GM23338 (cell line): Measurements from ENCODE around the gene TAS2R19.

Experiments
- CREB1 ChIP-seq: fragments of 250-450 bp; sonication (Bioruptor Pico); IDR thresholded peaks from 2 replicates; pipeline ENCODE4 v1.5.0; 2020; ENCODE audit warnings: low read depth, mild to moderate bottlenecking, moderate library complexity
- EZH2 ChIP-seq: fragments of 200-600 bp; sonication (generic); IDR thresholded peaks from one replicate; pipeline ENCODE4 v1.8.0; 2017; ENCODE audit warnings: antibody characterized with exemption, mild to moderate bottlenecking, low read depth; ENCODE audit not compliant: unreplicated experiment
- EZH2phosphoT487 ChIP-seq: fragments of 200-600 bp; sonication (generic); IDR thresholded peaks from one replicate; pipeline ENCODE4 v1.8.1; 2018; ENCODE audit warnings: antibody characterized with exemption; ENCODE audit not compliant: unreplicated experiment
- JUNB ChIP-seq: IDR thresholded peaks from one replicate; pipeline ENCODE4 v1.6.1; 2016; ENCODE audit warnings: antibody characterized with exemption; ENCODE audit not compliant: unreplicated experiment
- NANOG ChIP-seq: IDR thresholded peaks from 2 replicates; pipeline ENCODE4 v1.6.1; 2016; ENCODE audit warnings: antibody characterized with exemption, borderline replicate concordance
- POLR2AphosphoS5 ChIP-seq: IDR thresholded peaks from 2 replicates; pipeline ENCODE4 v1.6.1; 2016; ENCODE audit warnings: antibody characterized with exemption, low read depth
- STAT1 ChIP-seq: IDR thresholded peaks from one replicate; pipeline ENCODE4 v1.6.1; 2016; ENCODE audit warnings: antibody characterized with exemption; ENCODE audit not compliant: unreplicated experiment
- ZNF114 ChIP-seq: fragments of 250-450 bp; sonication (Bioruptor Pico); IDR thresholded peaks from 2 replicates; pipeline ENCODE4 v1.5.0; 2020; ENCODE audit warnings: mild to moderate bottlenecking, moderate library complexity
- ZNF331 ChIP-seq: fragments of 250-450 bp; sonication (Bioruptor Pico); IDR thresholded peaks from 2 replicates; pipeline ENCODE4 v1.5.0; 2020; ENCODE audit warnings: low read depth, mild to moderate bottlenecking, moderate library complexity
- TF ChIP-seq, protein P1 (sequence below), 2 experiments: fragments of 200-600 bp in 1 of 2; sonication (generic) in 1 of 2; conservative IDR thresholded peaks; 2 replicates each; pipeline versions ENCODE4 v1.5.1 to v1.6.1; 2016 to 2017; ENCODE audit warnings: antibody characterized with exemption in 2 of 2, low read depth in 2 of 2, mild to moderate bottlenecking in 2 of 2, moderate library complexity in 1 of 2
- TF ChIP-seq, protein P2 (sequence below): fragments of 250-450 bp; sonication (Bioruptor Pico); IDR thresholded peaks from 2 replicates; pipeline ENCODE4 v1.5.0; 2020; ENCODE audit warnings: mild to moderate bottlenecking, moderate library complexity
- TF ChIP-seq, protein P3 (sequence below): IDR thresholded peaks from one replicate; pipeline ENCODE4 v1.6.1; 2018; ENCODE audit warnings: antibody characterized with exemption; ENCODE audit not compliant: unreplicated experiment
- TF ChIP-seq, protein P4 (sequence below): IDR thresholded peaks from 2 replicates; pipeline ENCODE4 v1.6.1; 2016; ENCODE audit warnings: antibody characterized with exemption

DNA sequence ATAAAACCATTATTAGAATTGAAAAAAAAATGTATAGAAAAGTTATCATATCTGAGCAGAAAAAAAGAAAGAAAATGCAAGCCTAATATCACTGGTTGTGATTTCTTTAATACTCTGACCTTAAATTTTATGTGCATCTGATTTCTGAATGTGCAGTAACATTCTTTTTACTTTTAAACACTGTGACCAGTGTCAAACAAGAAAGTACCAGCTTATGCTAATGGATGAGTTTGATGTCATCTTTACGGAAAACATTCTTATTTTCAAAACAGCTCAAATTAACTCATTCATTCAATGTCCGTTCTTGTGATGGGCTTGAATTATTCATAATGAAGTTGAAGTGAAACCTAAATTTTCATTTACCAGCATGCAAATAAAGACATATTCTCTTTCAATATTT, 35.6 kb downstream of the TAS2R19 start, which contains the start of gene TAS2R50:
- TF ChIP-seq, protein P1, sequence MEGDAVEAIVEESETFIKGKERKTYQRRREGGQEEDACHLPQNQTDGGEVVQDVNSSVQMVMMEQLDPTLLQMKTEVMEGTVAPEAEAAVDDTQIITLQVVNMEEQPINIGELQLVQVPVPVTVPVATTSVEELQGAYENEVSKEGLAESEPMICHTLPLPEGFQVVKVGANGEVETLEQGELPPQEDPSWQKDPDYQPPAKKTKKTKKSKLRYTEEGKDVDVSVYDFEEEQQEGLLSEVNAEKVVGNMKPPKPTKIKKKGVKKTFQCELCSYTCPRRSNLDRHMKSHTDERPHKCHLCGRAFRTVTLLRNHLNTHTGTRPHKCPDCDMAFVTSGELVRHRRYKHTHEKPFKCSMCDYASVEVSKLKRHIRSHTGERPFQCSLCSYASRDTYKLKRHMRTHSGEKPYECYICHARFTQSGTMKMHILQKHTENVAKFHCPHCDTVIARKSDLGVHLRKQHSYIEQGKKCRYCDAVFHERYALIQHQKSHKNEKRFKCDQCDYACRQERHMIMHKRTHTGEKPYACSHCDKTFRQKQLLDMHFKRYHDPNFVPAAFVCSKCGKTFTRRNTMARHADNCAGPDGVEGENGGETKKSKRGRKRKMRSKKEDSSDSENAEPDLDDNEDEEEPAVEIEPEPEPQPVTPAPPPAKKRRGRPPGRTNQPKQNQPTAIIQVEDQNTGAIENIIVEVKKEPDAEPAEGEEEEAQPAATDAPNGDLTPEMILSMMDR (conservative IDR thresholded peaks at IDR 0.05; ENCODE audit: low read depth in 2 of 2), result no peak
- TF ChIP-seq POLR2AphosphoS5 (no peak), EZH2 (no peak), EZH2phosphoT487 (no peak), JUNB (no peak), ZNF114 (no peak), CREB1 (CRISPR knock-in tag) (no peak), STAT1 (no peak), ZNF331 (CRISPR knock-in tag) (no peak), NANOG (no peak)
- TF ChIP-seq, protein P2, sequence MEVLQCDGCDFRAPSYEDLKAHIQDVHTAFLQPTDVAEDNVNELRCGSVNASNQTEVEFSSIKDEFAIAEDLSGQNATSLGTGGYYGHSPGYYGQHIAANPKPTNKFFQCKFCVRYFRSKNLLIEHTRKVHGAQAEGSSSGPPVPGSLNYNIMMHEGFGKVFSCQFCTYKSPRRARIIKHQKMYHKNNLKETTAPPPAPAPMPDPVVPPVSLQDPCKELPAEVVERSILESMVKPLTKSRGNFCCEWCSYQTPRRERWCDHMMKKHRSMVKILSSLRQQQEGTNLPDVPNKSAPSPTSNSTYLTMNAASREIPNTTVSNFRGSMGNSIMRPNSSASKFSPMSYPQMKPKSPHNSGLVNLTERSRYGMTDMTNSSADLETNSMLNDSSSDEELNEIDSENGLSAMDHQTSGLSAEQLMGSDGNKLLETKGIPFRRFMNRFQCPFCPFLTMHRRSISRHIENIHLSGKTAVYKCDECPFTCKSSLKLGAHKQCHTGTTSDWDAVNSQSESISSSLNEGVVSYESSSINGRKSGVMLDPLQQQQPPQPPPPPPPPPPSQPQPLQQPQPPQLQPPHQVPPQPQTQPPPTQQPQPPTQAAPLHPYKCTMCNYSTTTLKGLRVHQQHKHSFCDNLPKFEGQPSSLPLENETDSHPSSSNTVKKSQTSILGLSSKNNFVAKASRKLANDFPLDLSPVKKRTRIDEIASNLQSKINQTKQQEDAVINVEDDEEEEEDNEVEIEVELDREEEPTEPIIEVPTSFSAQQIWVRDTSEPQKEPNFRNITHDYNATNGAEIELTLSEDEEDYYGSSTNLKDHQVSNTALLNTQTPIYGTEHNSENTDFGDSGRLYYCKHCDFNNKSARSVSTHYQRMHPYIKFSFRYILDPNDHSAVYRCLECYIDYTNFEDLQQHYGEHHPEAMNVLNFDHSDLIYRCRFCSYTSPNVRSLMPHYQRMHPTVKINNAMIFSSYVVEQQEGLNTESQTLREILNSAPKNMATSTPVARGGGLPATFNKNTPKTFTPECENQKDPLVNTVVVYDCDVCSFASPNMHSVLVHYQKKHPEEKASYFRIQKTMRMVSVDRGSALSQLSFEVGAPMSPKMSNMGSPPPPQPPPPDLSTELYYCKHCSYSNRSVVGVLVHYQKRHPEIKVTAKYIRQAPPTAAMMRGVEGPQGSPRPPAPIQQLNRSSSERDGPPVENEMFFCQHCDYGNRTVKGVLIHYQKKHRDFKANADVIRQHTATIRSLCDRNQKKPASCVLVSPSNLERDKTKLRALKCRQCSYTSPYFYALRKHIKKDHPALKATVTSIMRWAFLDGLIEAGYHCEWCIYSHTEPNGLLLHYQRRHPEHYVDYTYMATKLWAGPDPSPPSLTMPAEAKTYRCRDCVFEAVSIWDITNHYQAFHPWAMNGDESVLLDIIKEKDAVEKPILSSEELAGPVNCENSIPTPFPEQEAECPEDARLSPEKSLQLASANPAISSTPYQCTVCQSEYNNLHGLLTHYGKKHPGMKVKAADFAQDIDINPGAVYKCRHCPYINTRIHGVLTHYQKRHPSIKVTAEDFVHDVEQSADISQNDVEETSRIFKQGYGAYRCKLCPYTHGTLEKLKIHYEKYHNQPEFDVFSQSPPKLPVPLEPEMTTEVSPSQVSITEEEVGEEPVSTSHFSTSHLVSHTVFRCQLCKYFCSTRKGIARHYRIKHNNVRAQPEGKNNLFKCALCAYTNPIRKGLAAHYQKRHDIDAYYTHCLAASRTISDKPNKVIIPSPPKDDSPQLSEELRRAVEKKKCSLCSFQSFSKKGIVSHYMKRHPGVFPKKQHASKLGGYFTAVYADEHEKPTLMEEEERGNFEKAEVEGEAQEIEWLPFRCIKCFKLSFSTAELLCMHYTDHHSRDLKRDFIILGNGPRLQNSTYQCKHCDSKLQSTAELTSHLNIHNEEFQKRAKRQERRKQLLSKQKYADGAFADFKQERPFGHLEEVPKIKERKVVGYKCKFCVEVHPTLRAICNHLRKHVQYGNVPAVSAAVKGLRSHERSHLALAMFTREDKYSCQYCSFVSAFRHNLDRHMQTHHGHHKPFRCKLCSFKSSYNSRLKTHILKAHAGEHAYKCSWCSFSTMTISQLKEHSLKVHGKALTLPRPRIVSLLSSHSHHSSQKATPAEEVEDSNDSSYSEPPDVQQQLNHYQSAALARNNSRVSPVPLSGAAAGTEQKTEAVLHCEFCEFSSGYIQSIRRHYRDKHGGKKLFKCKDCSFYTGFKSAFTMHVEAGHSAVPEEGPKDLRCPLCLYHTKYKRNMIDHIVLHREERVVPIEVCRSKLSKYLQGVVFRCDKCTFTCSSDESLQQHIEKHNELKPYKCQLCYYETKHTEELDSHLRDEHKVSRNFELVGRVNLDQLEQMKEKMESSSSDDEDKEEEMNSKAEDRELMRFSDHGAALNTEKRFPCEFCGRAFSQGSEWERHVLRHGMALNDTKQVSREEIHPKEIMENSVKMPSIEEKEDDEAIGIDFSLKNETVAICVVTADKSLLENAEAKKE (CRISPR knock-in tag), result no peak
- TF ChIP-seq, protein P3, sequence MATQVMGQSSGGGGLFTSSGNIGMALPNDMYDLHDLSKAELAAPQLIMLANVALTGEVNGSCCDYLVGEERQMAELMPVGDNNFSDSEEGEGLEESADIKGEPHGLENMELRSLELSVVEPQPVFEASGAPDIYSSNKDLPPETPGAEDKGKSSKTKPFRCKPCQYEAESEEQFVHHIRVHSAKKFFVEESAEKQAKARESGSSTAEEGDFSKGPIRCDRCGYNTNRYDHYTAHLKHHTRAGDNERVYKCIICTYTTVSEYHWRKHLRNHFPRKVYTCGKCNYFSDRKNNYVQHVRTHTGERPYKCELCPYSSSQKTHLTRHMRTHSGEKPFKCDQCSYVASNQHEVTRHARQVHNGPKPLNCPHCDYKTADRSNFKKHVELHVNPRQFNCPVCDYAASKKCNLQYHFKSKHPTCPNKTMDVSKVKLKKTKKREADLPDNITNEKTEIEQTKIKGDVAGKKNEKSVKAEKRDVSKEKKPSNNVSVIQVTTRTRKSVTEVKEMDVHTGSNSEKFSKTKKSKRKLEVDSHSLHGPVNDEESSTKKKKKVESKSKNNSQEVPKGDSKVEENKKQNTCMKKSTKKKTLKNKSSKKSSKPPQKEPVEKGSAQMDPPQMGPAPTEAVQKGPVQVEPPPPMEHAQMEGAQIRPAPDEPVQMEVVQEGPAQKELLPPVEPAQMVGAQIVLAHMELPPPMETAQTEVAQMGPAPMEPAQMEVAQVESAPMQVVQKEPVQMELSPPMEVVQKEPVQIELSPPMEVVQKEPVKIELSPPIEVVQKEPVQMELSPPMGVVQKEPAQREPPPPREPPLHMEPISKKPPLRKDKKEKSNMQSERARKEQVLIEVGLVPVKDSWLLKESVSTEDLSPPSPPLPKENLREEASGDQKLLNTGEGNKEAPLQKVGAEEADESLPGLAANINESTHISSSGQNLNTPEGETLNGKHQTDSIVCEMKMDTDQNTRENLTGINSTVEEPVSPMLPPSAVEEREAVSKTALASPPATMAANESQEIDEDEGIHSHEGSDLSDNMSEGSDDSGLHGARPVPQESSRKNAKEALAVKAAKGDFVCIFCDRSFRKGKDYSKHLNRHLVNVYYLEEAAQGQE, result no peak
- TF ChIP-seq, protein P4, sequence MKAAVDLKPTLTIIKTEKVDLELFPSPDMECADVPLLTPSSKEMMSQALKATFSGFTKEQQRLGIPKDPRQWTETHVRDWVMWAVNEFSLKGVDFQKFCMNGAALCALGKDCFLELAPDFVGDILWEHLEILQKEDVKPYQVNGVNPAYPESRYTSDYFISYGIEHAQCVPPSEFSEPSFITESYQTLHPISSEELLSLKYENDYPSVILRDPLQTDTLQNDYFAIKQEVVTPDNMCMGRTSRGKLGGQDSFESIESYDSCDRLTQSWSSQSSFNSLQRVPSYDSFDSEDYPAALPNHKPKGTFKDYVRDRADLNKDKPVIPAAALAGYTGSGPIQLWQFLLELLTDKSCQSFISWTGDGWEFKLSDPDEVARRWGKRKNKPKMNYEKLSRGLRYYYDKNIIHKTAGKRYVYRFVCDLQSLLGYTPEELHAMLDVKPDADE, result no peak
